Measurements from ENCODE around the gene IL33. TPM values are rescaled to one million over a fixed set of nuclear protein-coding genes. Genes with fewer than 3 reads are reported as not detected.

Gene IL33
- total RNA-seq, 1 donor from 2014 or later: not detected

- FAIRE-seq (no peak), DNase-seq (ENCODE audit: low read depth) (no peak)
- H3K9me3 Mint-ChIP-seq (ENCODE audit: unreplicated experiment): no peaks in the 10 kb centered on the region
- no peak overlapping the region for H3K4me3 ChIP-seq (ENCODE audit: insufficient read depth, low read depth, low read length)
- no peaks in the 10 kb centered on the region for H3K4me1 ChIP-seq (ENCODE audit: insufficient read depth, low read length)
- H3K79me2 ChIP-seq (ENCODE audit: insufficient read depth, low read length): no peaks in the 10 kb centered on the region
- no peak overlapping the region for H2AFZ ChIP-seq (ENCODE audit: low read depth, low read length)
- H3K27me3 Mint-ChIP-seq (ENCODE audit: low read depth, unreplicated experiment): peaks cover 2% of the 10 kb centered on the region
- no peak overlapping the region for H3K4me3 Mint-ChIP-seq (ENCODE audit: unreplicated experiment)
- TF ChIP-seq CTCF (IDR thresholded peaks at IDR 0.05; ENCODE audit: insufficient read depth, low read depth, low read length) (no peak), EZH2 (IDR thresholded peaks at IDR 0.05; ENCODE audit: insufficient read depth, low read length) (no peak)
- H3K4me2 ChIP-seq (ENCODE audit: low read length): no peak overlapping the region
- no peaks in the 10 kb centered on the region for H3K36me3 ChIP-seq (ENCODE audit: insufficient read depth, low read length)
- no peaks in the 10 kb centered on the region for H3K4me1 Mint-ChIP-seq (ENCODE audit: low read depth, unreplicated experiment)
- H3K9ac ChIP-seq (ENCODE audit: low read length): no peak overlapping the region
- no peak overlapping the region for H3K27ac Mint-ChIP-seq (ENCODE audit: unreplicated experiment)
- H3K27ac ChIP-seq (ENCODE audit: low read depth, low read length): no peak overlapping the region
- H3K9me3 ChIP-seq (ENCODE audit: insufficient read depth, low read depth, low read length): no peaks in the 10 kb centered on the region
- H3K27me3 ChIP-seq (ENCODE audit: insufficient read depth, low read length): no peaks in the 10 kb centered on the region
- H4K20me1 ChIP-seq (ENCODE audit: insufficient read depth, low read length): no peaks in the 10 kb centered on the region
- H3K36me3 Mint-ChIP-seq (ENCODE audit: low read depth, unreplicated experiment): no peaks in the 10 kb centered on the region
These were observed 32.4 kb upstream of the IL33 start for GRCh38 chr9:6183227-6183551.

DNA sequence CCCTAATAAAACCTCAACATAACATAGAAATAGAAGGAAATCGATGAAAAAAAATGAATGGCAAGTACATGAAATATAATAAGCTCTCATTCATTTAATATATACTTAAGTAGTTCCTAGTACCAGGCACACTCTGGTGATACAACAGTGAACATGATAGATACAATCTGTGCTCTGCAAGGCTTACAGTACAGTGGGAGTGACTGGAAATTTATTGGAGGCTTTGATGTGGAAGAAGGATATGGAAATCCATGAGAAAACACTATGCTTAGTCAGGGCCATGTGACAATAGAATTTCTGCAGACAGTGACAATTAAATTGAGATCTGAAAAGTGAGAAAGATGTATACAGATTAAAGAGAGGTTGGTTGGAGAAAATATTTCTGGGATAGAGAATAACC, 32.0 kb upstream of the IL33 start:
- H3K27me3 ChIP-seq (ENCODE audit: insufficient read depth, low read length): no peaks in the 10 kb centered on the region
- H3K4me3 ChIP-seq (ENCODE audit: insufficient read depth, low read depth, low read length): no peak overlapping the region
- no peaks in the 10 kb centered on the region for H3K9me3 ChIP-seq (ENCODE audit: insufficient read depth, low read depth, low read length)
- peaks cover 2% of the 10 kb centered on the region for H3K27me3 Mint-ChIP-seq (ENCODE audit: low read depth, unreplicated experiment)
- no peaks in the 10 kb centered on the region for H3K36me3 ChIP-seq (ENCODE audit: insufficient read depth, low read length)
- H3K27ac Mint-ChIP-seq (ENCODE audit: unreplicated experiment): no peak overlapping the region
- no peak overlapping the region for H2AFZ ChIP-seq (ENCODE audit: low read depth, low read length)
- H3K9ac ChIP-seq (ENCODE audit: low read length): no peak overlapping the region
- H3K4me2 ChIP-seq (ENCODE audit: low read length): no peak overlapping the region
- TF ChIP-seq EZH2 (IDR thresholded peaks at IDR 0.05; ENCODE audit: insufficient read depth, low read length) (no peak), CTCF (IDR thresholded peaks at IDR 0.05; ENCODE audit: insufficient read depth, low read depth, low read length) (no peak)
- no peaks in the 10 kb centered on the region for H3K79me2 ChIP-seq (ENCODE audit: insufficient read depth, low read length)
- no peak for DNase-seq (ENCODE audit: low read depth)
- H3K36me3 Mint-ChIP-seq (ENCODE audit: low read depth, unreplicated experiment): no peaks in the 10 kb centered on the region
- H3K4me3 Mint-ChIP-seq (ENCODE audit: unreplicated experiment): no peak overlapping the region
- FAIRE-seq: no peak
- H3K27ac ChIP-seq (ENCODE audit: low read depth, low read length): no peak overlapping the region
- H3K4me1 Mint-ChIP-seq (ENCODE audit: low read depth, unreplicated experiment): no peaks in the 10 kb centered on the region
- no peaks in the 10 kb centered on the region for H4K20me1 ChIP-seq (ENCODE audit: insufficient read depth, low read length)
- no peaks in the 10 kb centered on the region for H3K9me3 Mint-ChIP-seq (ENCODE audit: unreplicated experiment)
- H3K4me1 ChIP-seq (ENCODE audit: insufficient read depth, low read length): no peaks in the 10 kb centered on the region

DNA sequence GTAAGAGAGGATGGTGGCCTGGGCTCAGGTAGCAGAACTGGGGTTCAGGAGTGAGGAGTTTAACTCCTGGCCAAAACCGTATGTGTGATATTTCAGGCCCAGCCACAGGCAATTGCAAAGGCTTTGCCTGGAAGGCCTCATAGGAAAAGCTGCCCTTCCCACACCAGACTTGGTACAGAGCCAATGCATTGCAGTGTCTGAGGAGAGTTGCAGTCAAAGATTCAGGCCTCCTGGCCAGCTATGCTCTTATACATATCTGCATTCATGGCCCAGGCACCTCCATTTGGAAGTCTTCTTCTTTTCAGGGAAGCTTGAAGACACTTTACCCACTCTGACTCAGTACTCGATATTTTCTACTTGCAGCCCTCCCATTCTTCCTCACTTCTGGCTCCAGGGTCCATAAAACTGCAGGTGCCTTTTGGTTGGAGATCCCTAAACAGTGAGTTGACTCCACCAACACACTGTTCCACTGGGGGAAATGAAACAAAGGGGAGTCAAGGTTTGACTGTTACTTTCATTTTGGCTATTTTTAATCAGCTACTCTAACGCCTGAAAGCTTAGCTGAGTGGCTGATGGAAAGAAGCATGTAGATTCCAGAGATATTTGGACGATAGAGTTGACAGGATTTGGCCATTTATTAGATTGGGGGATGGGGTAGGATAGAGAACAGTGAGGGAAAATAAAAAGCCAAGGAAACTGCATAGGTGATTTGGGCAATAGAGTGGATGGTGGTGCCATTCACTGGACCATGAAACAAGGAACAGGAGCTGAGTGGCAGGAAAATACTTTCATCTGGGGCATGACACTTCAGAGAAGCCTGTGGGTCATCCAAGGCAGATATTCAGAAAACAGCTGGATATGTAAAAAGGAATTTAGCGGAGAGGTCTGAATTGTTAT, 30.6 kb upstream of the IL33 start:
- FAIRE-seq: no peak
- no peaks in the 10 kb centered on the region for H3K4me1 ChIP-seq (ENCODE audit: insufficient read depth, low read length)

More for the DNA sequence above, 30.6 kb upstream of the IL33 start:
- Histone ChIP-seq H3K9ac (ENCODE audit: low read length) (no peak overlapping the region), H3K79me2 (ENCODE audit: insufficient read depth, low read length) (no peaks in the 10 kb centered on the region), H3K4me3 (ENCODE audit: insufficient read depth, low read depth, low read length) (no peak overlapping the region), H4K20me1 (ENCODE audit: insufficient read depth, low read length) (no peaks in the 10 kb centered on the region), H3K36me3 (ENCODE audit: insufficient read depth, low read length) (no peaks in the 10 kb centered on the region), H2AFZ (ENCODE audit: low read depth, low read length) (no peak overlapping the region), H3K4me2 (ENCODE audit: low read length) (no peak overlapping the region), H3K27me3 (ENCODE audit: insufficient read depth, low read length) (no peaks in the 10 kb centered on the region), H3K9me3 (ENCODE audit: insufficient read depth, low read depth, low read length) (no peaks in the 10 kb centered on the region), H3K27ac (ENCODE audit: low read depth, low read length) (no peak overlapping the region)
- Mint-ChIP-seq H3K27ac (ENCODE audit: unreplicated experiment) (no peak overlapping the region), H3K4me3 (ENCODE audit: unreplicated experiment) (no peak overlapping the region), H3K36me3 (ENCODE audit: low read depth, unreplicated experiment) (no peaks in the 10 kb centered on the region), H3K4me1 (ENCODE audit: low read depth, unreplicated experiment) (no peaks in the 10 kb centered on the region), H3K27me3 (ENCODE audit: low read depth, unreplicated experiment) (peaks cover 2% of the 10 kb centered on the region), H3K9me3 (ENCODE audit: unreplicated experiment) (no peaks in the 10 kb centered on the region)
- DNase-seq (ENCODE audit: low read depth): peak; percentile 27
- TF ChIP-seq CTCF (IDR thresholded peaks at IDR 0.05; ENCODE audit: insufficient read depth, low read depth, low read length): no peak
- no peak for TF ChIP-seq EZH2 (IDR thresholded peaks at IDR 0.05; ENCODE audit: insufficient read depth, low read length)

Measured in astrocyte (in vitro differentiated cells and primary cell).